ENCODE results near the gene KRABD2.

Gene KRABD2

DNA sequence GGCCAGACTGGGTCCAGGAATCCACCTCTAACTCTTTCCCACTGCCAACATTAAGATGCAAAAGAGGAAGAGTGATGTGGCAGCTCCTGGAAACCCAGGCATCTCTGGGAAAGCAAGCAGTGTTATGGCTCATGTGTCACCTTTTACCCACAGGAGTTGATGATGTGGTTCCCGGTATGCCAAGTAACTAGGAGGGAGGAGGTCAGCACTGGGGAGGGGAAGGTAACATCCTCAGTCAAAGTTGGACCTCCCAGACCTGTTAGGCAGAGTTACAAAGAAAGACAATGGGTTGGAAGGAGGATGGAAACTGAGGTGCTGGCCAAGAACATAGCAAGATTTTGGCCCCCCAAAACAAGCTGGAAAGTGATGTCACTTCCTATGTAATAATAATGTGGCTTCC, 11.4 kb downstream of the KRABD2 start (continued):
- TF ChIP-seq ELF1 (IDR thresholded peaks at IDR 0.05; ENCODE audit: borderline replicate concordance, low read depth) (no peak), SRF (IDR thresholded peaks at IDR 0.05; ENCODE audit: low read depth) (no peak), POLR2A (IDR thresholded peaks at IDR 0.05; ENCODE audit: borderline replicate concordance, extremely low read depth, insufficient read depth, insufficient read length) (no peak)

DNA sequence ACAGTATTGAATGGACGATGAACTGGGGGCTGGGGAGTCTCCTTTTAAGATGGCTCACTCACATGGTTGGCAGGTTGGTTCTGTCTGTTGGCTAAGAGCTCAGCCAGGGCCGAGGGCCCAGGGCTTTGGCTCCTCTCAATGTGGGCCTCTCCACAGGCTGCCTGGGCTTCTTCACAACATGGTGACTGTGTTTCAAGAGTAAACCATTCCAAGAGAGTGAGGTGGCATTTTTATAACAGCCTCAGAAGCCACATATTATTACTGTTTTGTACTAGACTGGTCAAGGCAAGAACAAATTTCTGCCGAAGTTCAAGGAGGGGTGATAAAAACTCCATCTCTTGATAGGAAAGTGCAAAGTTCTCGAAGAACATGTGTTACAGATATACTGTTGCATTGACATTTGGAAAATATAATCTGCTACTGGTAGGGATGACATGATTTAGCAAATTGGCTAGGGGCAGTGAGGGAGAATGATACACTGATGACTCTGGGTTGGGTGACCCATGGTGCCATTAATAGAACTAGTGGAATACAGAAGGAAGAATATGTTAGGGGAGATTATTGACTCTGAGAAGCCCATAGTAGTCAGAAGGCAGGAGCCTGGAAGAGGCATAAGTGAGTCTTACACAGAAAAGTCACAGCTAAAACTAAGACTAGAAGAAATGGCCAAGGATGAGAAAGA, 13.7 kb downstream of the KRABD2 start:
- Histone ChIP-seq H3K36me3 (ENCODE audit: control insufficient read depth in 1 of 2, insufficient read depth in 2 of 2, low read length in 2 of 2) (no peaks in the 10 kb centered on the region), H2AFZ (ENCODE audit: low read depth, low read length, poor library complexity, severe bottlenecking) (no peak overlapping the region), H3K27ac (ENCODE audit: low read depth, low read length) (no peak overlapping the region), H3K9ac (ENCODE audit: low read length) (no peak overlapping the region), H3K4me2 (ENCODE audit: low read length) (no peak overlapping the region), H4K20me1 (ENCODE audit: insufficient read depth) (no peaks in the 10 kb centered on the region), H3K4me3 (replicated peaks in 1 of 2; ENCODE audit: low read depth in 1 of 2, low read length in 2 of 2) (no peak overlapping the region), H3K9me2 (ENCODE audit: insufficient read depth) (no peaks in the 10 kb centered on the region), H3K79me2 (ENCODE audit: insufficient read depth, low read length) (no peaks in the 10 kb centered on the region), H3K27me3 (ENCODE audit: insufficient read depth, low read length) (no peaks in the 10 kb centered on the region), H3K9me3 (ENCODE audit: control insufficient read depth in 1 of 2, insufficient read depth in 1 of 2, low read depth in 1 of 2, low read length in 2 of 2) (no peaks in the 10 kb centered on the region), H3K4me1 (ENCODE audit: control insufficient read depth in 1 of 2, insufficient read depth in 2 of 2, low read length in 2 of 2) (peaks cover 0 to 8% of the 10 kb centered on the region in 2 experiments; a peak in 1 of 4 replicates)
- TF ChIP-seq RAD21 (IDR thresholded peaks at IDR 0.05; ENCODE audit: low read depth): no peak
- TF ChIP-seq YY1 (IDR thresholded peaks at IDR 0.05; ENCODE audit: extremely low read depth, insufficient replicate concordance, low read depth, low read length): no peak
- TF ChIP-seq, protein P1, sequence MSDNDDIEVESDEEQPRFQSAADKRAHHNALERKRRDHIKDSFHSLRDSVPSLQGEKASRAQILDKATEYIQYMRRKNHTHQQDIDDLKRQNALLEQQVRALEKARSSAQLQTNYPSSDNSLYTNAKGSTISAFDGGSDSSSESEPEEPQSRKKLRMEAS (IDR thresholded peaks at IDR 0.05): no peak
- TF ChIP-seq POLR2AphosphoS5 (IDR thresholded peaks at IDR 0.05; ENCODE audit: low read depth, low read length): no peak
- TF ChIP-seq, protein P2, sequence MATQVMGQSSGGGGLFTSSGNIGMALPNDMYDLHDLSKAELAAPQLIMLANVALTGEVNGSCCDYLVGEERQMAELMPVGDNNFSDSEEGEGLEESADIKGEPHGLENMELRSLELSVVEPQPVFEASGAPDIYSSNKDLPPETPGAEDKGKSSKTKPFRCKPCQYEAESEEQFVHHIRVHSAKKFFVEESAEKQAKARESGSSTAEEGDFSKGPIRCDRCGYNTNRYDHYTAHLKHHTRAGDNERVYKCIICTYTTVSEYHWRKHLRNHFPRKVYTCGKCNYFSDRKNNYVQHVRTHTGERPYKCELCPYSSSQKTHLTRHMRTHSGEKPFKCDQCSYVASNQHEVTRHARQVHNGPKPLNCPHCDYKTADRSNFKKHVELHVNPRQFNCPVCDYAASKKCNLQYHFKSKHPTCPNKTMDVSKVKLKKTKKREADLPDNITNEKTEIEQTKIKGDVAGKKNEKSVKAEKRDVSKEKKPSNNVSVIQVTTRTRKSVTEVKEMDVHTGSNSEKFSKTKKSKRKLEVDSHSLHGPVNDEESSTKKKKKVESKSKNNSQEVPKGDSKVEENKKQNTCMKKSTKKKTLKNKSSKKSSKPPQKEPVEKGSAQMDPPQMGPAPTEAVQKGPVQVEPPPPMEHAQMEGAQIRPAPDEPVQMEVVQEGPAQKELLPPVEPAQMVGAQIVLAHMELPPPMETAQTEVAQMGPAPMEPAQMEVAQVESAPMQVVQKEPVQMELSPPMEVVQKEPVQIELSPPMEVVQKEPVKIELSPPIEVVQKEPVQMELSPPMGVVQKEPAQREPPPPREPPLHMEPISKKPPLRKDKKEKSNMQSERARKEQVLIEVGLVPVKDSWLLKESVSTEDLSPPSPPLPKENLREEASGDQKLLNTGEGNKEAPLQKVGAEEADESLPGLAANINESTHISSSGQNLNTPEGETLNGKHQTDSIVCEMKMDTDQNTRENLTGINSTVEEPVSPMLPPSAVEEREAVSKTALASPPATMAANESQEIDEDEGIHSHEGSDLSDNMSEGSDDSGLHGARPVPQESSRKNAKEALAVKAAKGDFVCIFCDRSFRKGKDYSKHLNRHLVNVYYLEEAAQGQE (IDR thresholded peaks at IDR 0.05; ENCODE audit: low read depth): no peak
- TF ChIP-seq FOSL1 (IDR thresholded peaks at IDR 0.05; ENCODE audit: low read depth): no peak
- TF ChIP-seq TCF7L2 (IDR thresholded peaks at IDR 0.05; ENCODE audit: borderline replicate concordance, extremely low read depth, insufficient read depth, insufficient read length): no peak
- no peak for TF ChIP-seq CBX3 (IDR thresholded peaks at IDR 0.05; ENCODE audit: low read depth)
- no peak for TF ChIP-seq POLR2A (IDR thresholded peaks at IDR 0.05; ENCODE audit: borderline replicate concordance, extremely low read depth, insufficient read depth, insufficient read length)
- TF ChIP-seq ZFX (IDR thresholded peaks at IDR 0.05): no peak
- TF ChIP-seq, protein P3, sequence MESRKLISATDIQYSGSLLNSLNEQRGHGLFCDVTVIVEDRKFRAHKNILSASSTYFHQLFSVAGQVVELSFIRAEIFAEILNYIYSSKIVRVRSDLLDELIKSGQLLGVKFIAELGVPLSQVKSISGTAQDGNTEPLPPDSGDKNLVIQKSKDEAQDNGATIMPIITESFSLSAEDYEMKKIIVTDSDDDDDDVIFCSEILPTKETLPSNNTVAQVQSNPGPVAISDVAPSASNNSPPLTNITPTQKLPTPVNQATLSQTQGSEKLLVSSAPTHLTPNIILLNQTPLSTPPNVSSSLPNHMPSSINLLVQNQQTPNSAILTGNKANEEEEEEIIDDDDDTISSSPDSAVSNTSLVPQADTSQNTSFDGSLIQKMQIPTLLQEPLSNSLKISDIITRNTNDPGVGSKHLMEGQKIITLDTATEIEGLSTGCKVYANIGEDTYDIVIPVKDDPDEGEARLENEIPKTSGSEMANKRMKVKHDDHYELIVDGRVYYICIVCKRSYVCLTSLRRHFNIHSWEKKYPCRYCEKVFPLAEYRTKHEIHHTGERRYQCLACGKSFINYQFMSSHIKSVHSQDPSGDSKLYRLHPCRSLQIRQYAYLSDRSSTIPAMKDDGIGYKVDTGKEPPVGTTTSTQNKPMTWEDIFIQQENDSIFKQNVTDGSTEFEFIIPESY (IDR thresholded peaks at IDR 0.05; ENCODE audit: extremely low read depth, insufficient replicate concordance, low read length): no peak
- intact Hi-C loops (cut with micrococcal nuclease): no loop called here
- BruUV-seq (replicated peaks): no TSS peak
- ATAC-seq: no peak
- no peak for DNase-seq (ENCODE audit: low read depth, low spot score)
- ChIA-PET CTCF (no interaction called here), POLR2A (no interaction called here), RAD21 (ENCODE audit: low non-redundant PET in 1 of 2, low total read pairs in 2 of 2, uncharacterized antibody in 2 of 2, unreplicated experiment in 2 of 2) (no interaction called here)
